IMR-90 (cell line): Measurements from ENCODE around the gene NXPH1. TPM values are rescaled to one million over a fixed set of nuclear protein-coding genes. Genes with fewer than 3 reads are reported as not detected.

Source experiments
- ATAC-seq: fragments of 200-7000 bp; cut with Tn5 transposase; 2 replicates; pipeline ENCODE4 v1.9.1; 2020; ENCODE audit warnings: low read depth, mild to moderate bottlenecking, moderate library complexity
- BruUV-seq: library from RNA; stranded (reverse); fragments of 400-500 nt; replicated peaks from 2 replicates; lab custom pipeline; 2021; lab: Mats Ljungman, UMichigan
- CTCF ChIA-PET: fragments of 300-600 bp; formaldehyde crosslinking; extraction: SDS; loops from one replicate; lab custom pipeline; 2021; ENCODE audit warnings: antibody characterized with exemption; lab: Yijun Ruan, JAX
- POLR2A ChIA-PET: fragments of 300-600 bp; sonication (Branson Sonifier 250); formaldehyde crosslinking; loops from one replicate; lab custom pipeline; 2022; ENCODE audit warnings: antibody characterized with exemption; ENCODE audit not compliant: unreplicated experiment; lab: Charles Lee
- DNase-seq: peaks from one replicate; pipeline ENCODE4 v3.0.0; 2013
- H2AFZ ChIP-seq: replicated peaks from 2 replicates; pipeline ENCODE3; 2013; ENCODE audit warnings: low read length, mild to moderate bottlenecking; ENCODE audit not compliant: poor library complexity
- H2AK5ac ChIP-seq: 2 replicates; pipeline ENCODE4 v1.6.1; 2013; ENCODE audit warnings: low read depth, low read length, inconsistent platforms
- H2AK9ac ChIP-seq: replicated peaks from 2 replicates; pipeline ENCODE3; 2013; ENCODE audit warnings: mild to moderate bottlenecking, low read depth, low read length, moderate library complexity; ENCODE audit not compliant: poor library complexity
- H2BK120ac ChIP-seq: 2 replicates; pipeline ENCODE4 v1.6.1; 2013; ENCODE audit warnings: low read depth, low read length, inconsistent platforms
- H2BK15ac ChIP-seq: 3 replicates; pipeline ENCODE4 v1.6.1; 2013; ENCODE audit warnings: low read depth, low read length, inconsistent platforms
- H2BK20ac ChIP-seq: 2 replicates; pipeline ENCODE4 v1.6.1; 2013; ENCODE audit warnings: low read depth, mild to moderate bottlenecking, inconsistent platforms, low read length, moderate library complexity
- H2BK5ac ChIP-seq: 2 replicates; pipeline ENCODE4 v1.6.1; 2013; ENCODE audit warnings: mild to moderate bottlenecking, low read depth, low read length, inconsistent platforms; ENCODE audit not compliant: poor library complexity, severe bottlenecking
- H3K14ac ChIP-seq: replicated peaks from 2 replicates; pipeline ENCODE4 v1.6.1; 2013; ENCODE audit warnings: low read depth, low read length, inconsistent platforms
- H3K18ac ChIP-seq: 2 replicates; pipeline ENCODE4 v1.6.1; 2013; ENCODE audit warnings: low read depth, low read length, control low read depth
- H3K23ac ChIP-seq: 2 replicates; pipeline ENCODE4 v1.6.1; 2013; ENCODE audit warnings: low read depth, low read length, inconsistent platforms
- H3K27ac ChIP-seq: 2 replicates; pipeline ENCODE4 v1.5.1; 2013; ENCODE audit warnings: mild to moderate bottlenecking, control low read depth, low read length; ENCODE audit not compliant: insufficient read depth
- H3K27me3 ChIP-seq: 2 replicates; pipeline ENCODE4 v1.6.1; 2013; ENCODE audit warnings: low read length; ENCODE audit not compliant: control insufficient read depth, insufficient read depth
- H3K36me3 ChIP-seq: 2 replicates; pipeline ENCODE4 v1.6.1; 2013; ENCODE audit warnings: low read length, mixed read lengths; ENCODE audit not compliant: control insufficient read depth, insufficient read depth
- H3K4ac ChIP-seq: 2 replicates; pipeline ENCODE4 v1.6.1; 2013; ENCODE audit warnings: low read depth, low read length, inconsistent platforms
- H3K4me1 ChIP-seq: 2 replicates; pipeline ENCODE4 v1.6.1; 2013; ENCODE audit warnings: low read length, mixed read lengths; ENCODE audit not compliant: control insufficient read depth, insufficient read depth
- H3K4me2 ChIP-seq: 2 replicates; pipeline ENCODE4 v1.6.1; 2013; ENCODE audit warnings: low read depth, mild to moderate bottlenecking, control low read depth, low read length, moderate library complexity
- H3K4me3 ChIP-seq: 2 replicates; pipeline ENCODE4 v1.5.1; 2013; ENCODE audit warnings: low read depth, mild to moderate bottlenecking, control low read depth, low read length, moderate library complexity; ENCODE audit not compliant: insufficient read depth
- H3K56ac ChIP-seq: 2 replicates; pipeline ENCODE4 v1.6.1; 2013; ENCODE audit warnings: low read length, inconsistent platforms; ENCODE audit not compliant: insufficient read depth; ENCODE audit errors: extremely low read depth
- H3K79me1 ChIP-seq, 2 experiments: 2 replicates each; pipeline ENCODE4 v1.6.1; 2013; ENCODE audit warnings: low read length in 2 of 2, inconsistent platforms in 1 of 2, low read depth in 1 of 2
- H3K9ac ChIP-seq: 2 replicates; pipeline ENCODE4 v1.6.1; 2013; ENCODE audit warnings: low read depth, low read length, control low read depth
- H3K9me1 ChIP-seq: 2 replicates; pipeline ENCODE4 v1.6.1; 2013; ENCODE audit warnings: low read length, inconsistent platforms; ENCODE audit not compliant: insufficient read depth
- H3K9me3 ChIP-seq: 2 replicates; pipeline ENCODE4 v1.6.1; 2013; ENCODE audit warnings: low read length; ENCODE audit not compliant: control insufficient read depth, insufficient read depth
- H4K20me1 ChIP-seq: 2 replicates; pipeline ENCODE4 v1.6.1; 2013; ENCODE audit warnings: low read length, inconsistent platforms; ENCODE audit not compliant: insufficient read depth
- H4K5ac ChIP-seq: 2 replicates; pipeline ENCODE4 v1.6.1; 2013; ENCODE audit warnings: mild to moderate bottlenecking, low read depth, low read length, control low read depth
- H4K8ac ChIP-seq, 2 experiments: 2 replicates each; pipeline ENCODE4 v1.6.1; 2013; ENCODE audit warnings: low read depth in 2 of 2, low read length in 2 of 2, control low read depth in 1 of 2, inconsistent platforms in 1 of 2
- H4K91ac ChIP-seq: 2 replicates; pipeline ENCODE4 v1.6.1; 2013; ENCODE audit warnings: low read depth, low read length, inconsistent platforms; ENCODE audit not compliant: insufficient read depth
- CEBPB ChIP-seq: IDR thresholded peaks from 2 replicates; pipeline ENCODE4 v1.6.1; 2012; ENCODE audit warnings: low read depth, low read length, improper control_type of control experiment
- CHD1 ChIP-seq: IDR thresholded peaks from 2 replicates; pipeline ENCODE4 v1.6.1; 2012; ENCODE audit warnings: low read depth, low read length, improper control_type of control experiment
- CTCF ChIP-seq: conservative IDR thresholded peaks from 2 replicates; pipeline ENCODE4 v1.5.1; 2012; ENCODE audit warnings: mild to moderate bottlenecking, low read depth, low read length, improper control_type of control experiment
- ELK1 ChIP-seq: fragments of 150-350 bp; IDR thresholded peaks from 2 replicates; pipeline ENCODE4 v1.6.1; 2016; ENCODE audit warnings: low read depth, mild to moderate bottlenecking, low read length, moderate library complexity, borderline replicate concordance
- MAFK ChIP-seq: IDR thresholded peaks from 2 replicates; pipeline ENCODE4 v1.6.1; 2012; ENCODE audit warnings: low read depth, low read length, improper control_type of control experiment
- MAZ ChIP-seq: IDR thresholded peaks from 2 replicates; pipeline ENCODE4 v1.6.1; 2012; ENCODE audit warnings: low read depth, mild to moderate bottlenecking, low read length, improper control_type of control experiment, moderate library complexity, borderline replicate concordance
- MXI1 ChIP-seq: IDR thresholded peaks from 2 replicates; pipeline ENCODE4 v1.6.1; 2012; ENCODE audit warnings: low read depth, mild to moderate bottlenecking, low read length, moderate library complexity, borderline replicate concordance
- POLR2A ChIP-seq: IDR thresholded peaks from 2 replicates; pipeline ENCODE4 v1.6.1; 2012; ENCODE audit warnings: mild to moderate bottlenecking, low read depth, low read length
- RAD21 ChIP-seq: IDR thresholded peaks from 2 replicates; pipeline ENCODE4 v1.6.1; 2012; ENCODE audit warnings: low read length, improper control_type of control experiment
- RCOR1 ChIP-seq: IDR thresholded peaks from 2 replicates; pipeline ENCODE4 v1.6.1; 2012; ENCODE audit warnings: mild to moderate bottlenecking, low read length, improper control_type of control experiment; ENCODE audit not compliant: insufficient replicate concordance
- RFX5 ChIP-seq: IDR thresholded peaks from 2 replicates; pipeline ENCODE4 v1.8.0; 2012; ENCODE audit warnings: low read depth, mild to moderate bottlenecking, low read length, moderate library complexity
- SMC3 ChIP-seq: fragments of 150-350 bp; IDR thresholded peaks from 2 replicates; pipeline ENCODE4 v1.6.1; 2016; ENCODE audit warnings: low read depth, mild to moderate bottlenecking, antibody characterized with exemption, low read length, moderate library complexity
- USF2 ChIP-seq: fragments of 150-350 bp; IDR thresholded peaks from 2 replicates; pipeline ENCODE4 v1.6.1; 2017; ENCODE audit warnings: mild to moderate bottlenecking, antibody characterized with exemption, low read length, low read depth
- WGBS, 2 experiments: methylation state at CpG; one replicate each; pipeline versions ENCODE4 v1.1.5 to v1.1.7; 2013; ENCODE audit warnings: missing lambda C conversion rate in 2 of 2; ENCODE audit not compliant: insufficient read length in 1 of 2; ENCODE audit errors: extremely low coverage in 2 of 2; 5-methylcytosine and 5-hydroxymethylcytosine counted together
- dilution Hi-C: fragments of 300-500 bp; cut with HindIII; formaldehyde crosslinking; loops from one replicate; pipeline ENCODE4 v1.14.3; 2018; ENCODE audit warnings: low sequenced_read_pairs; ENCODE audit not compliant: unreplicated experiment
- in situ Hi-C: fragments of 300-500 bp; cut with MboI; formaldehyde crosslinking; loops from 3 replicates; pipeline ENCODE4 v1.14.3; 2019; ENCODE audit warnings: low sequenced_read_pairs, inconsistent platforms, mixed read lengths
- intact Hi-C: fragments of 100-400 bp; cut with micrococcal nuclease; formaldehyde crosslinking; loops from 2 replicates; pipeline ENCODE4 v1.10.0; 2022
- polyA plus RNA-seq, 3 experiments: library from polyadenylated mRNA; depleted of rRNA; stranded (reverse); fragments of >200 nt; gene quantifications; 2 replicates each; pipeline ENCODE4 v1.2.3, GENCODE V29; 2012; ENCODE audit warnings: low replicate concordance in 1 of 3
- total RNA-seq: library from RNA; depleted of rRNA; stranded (reverse); fragments of >200 nt; gene quantifications from 2 replicates; pipeline ENCODE4 v1.2.3, GENCODE V29; 2012

NXPH1 gene
- total and polyA plus RNA-seq, 2 of the 4 experiments (the other 2 are of a cell fraction): not detected

GRCh38 chr7:8724080-8724718 is 290.8 kb downstream of the NXPH1 start:
- Histone ChIP-seq H3K9me3 (no peaks in the 10 kb centered on the region; the same call in none of the 2 replicates), H3K56ac (no peak overlapping the region), H3K4me1 (no peaks in the 10 kb centered on the region), H3K9ac (no peak overlapping the region), H3K23ac (no peak overlapping the region), H4K8ac (no peak overlapping the region), H2AK9ac (no peak overlapping the region), H2AK5ac (no peak overlapping the region), H4K20me1 (no peaks in the 10 kb centered on the region), H2BK15ac (no peak overlapping the region), H3K14ac (no peak overlapping the region), H3K79me1 (no peaks in the 10 kb centered on the region), H2BK20ac (no peak overlapping the region), H3K27me3 (no peaks in the 10 kb centered on the region), H3K4me2 (no peak overlapping the region), H3K4ac (no peak overlapping the region), H2BK5ac (no peak overlapping the region), H3K27ac (no peak overlapping the region), H4K5ac (no peak overlapping the region), H4K91ac (no peak overlapping the region), H3K4me3 (no peak overlapping the region), H3K36me3 (no peaks in the 10 kb centered on the region), H3K18ac (no peak overlapping the region), H3K9me1 (no peaks in the 10 kb centered on the region), H2BK120ac (no peak overlapping the region), H2AFZ (no peak overlapping the region)
- dilution Hi-C loops (no loop called here), in situ Hi-C loops (no loop called here), intact Hi-C loops (no loop called here)
- no CpG with 5 or more reads among the region's 4 CpGs for WGBS, 2 experiments
- no peak for TF ChIP-seq MAFK
- TF ChIP-seq SMC3: no peak
- TF ChIP-seq POLR2A: no peak
- no peak for TF ChIP-seq RFX5
- no peak for TF ChIP-seq MXI1
- no peak for TF ChIP-seq USF2
- TF ChIP-seq ELK1: no peak
- no peak for TF ChIP-seq MAZ
- no peak for TF ChIP-seq CHD1
- no peak for TF ChIP-seq CEBPB
- TF ChIP-seq RCOR1: no peak
- TF ChIP-seq RAD21: no peak
- TF ChIP-seq CTCF: no peak
- no TSS peak for BruUV-seq
- ChIA-PET CTCF (no interaction called here), POLR2A (no interaction called here)
- DNase-seq (no peak), ATAC-seq (no peak)
